Measurements from ENCODE around the gene HOXB6.

HOXB6 gene

GRCh38 chr17:48642059-48642842 lies 37.5 kb upstream of the HOXB6 start:
- Histone ChIP-seq H3K4me3 (ENCODE audit: low read depth in 1 of 2, low read length in 2 of 2) (no peak overlapping the region), H3K36me3 (ENCODE audit: control insufficient read depth in 1 of 2, insufficient read depth in 2 of 2, low read length in 2 of 2) (no peaks in the 10 kb centered on the region), H3K27me3 (ENCODE audit: low read depth, low read length) (peaks cover 86% of the 10 kb centered on the region), H3K27ac (ENCODE audit: low read length) (no peak overlapping the region), H3K9me3 (ENCODE audit: control insufficient read depth in 1 of 2, low read length in 2 of 2) (no peaks in the 10 kb centered on the region), H3K4me1 (ENCODE audit: control insufficient read depth in 1 of 2, insufficient read depth in 2 of 2, low read length in 2 of 2) (peaks cover 0 to 18% of the 10 kb centered on the region in 2 donors)

GRCh38 chr17:48641541-48642058 lies 36.8 kb upstream of the HOXB6 start:
- H3K27me3 ChIP-seq (ENCODE audit: low read depth, low read length) = peaks cover 88% of the 10 kb centered on the region

GRCh38 chr17:48640858-48641180 lies 36.0 kb upstream of the HOXB6 start:
- no peak overlapping the region for H3K4me3 ChIP-seq (ENCODE audit: low read depth in 1 of 2, low read length in 2 of 2)
- H3K27ac ChIP-seq (ENCODE audit: low read length) = no peak overlapping the region
- peaks cover 0 to 4% of the 10 kb centered on the region in 2 donors for H3K4me1 ChIP-seq (ENCODE audit: control insufficient read depth in 1 of 2, insufficient read depth in 2 of 2, low read length in 2 of 2)
- H3K27me3 ChIP-seq (ENCODE audit: low read depth, low read length) = peaks cover 87% of the 10 kb centered on the region
- no peaks in the 10 kb centered on the region for H3K36me3 ChIP-seq (ENCODE audit: control insufficient read depth in 1 of 2, insufficient read depth in 2 of 2, low read length in 2 of 2)
- no peaks in the 10 kb centered on the region for H3K9me3 ChIP-seq (ENCODE audit: control insufficient read depth in 1 of 2, low read length in 2 of 2)

More at GRCh38 chr17:48641541-48642058, 36.8 kb upstream of the HOXB6 start:
- H3K36me3 ChIP-seq (ENCODE audit: control insufficient read depth in 1 of 2, insufficient read depth in 2 of 2, low read length in 2 of 2) = no peaks in the 10 kb centered on the region
- no peaks in the 10 kb centered on the region for H3K9me3 ChIP-seq (ENCODE audit: control insufficient read depth in 1 of 2, low read length in 2 of 2)
- no peak overlapping the region for H3K27ac ChIP-seq (ENCODE audit: low read length)
- H3K4me1 ChIP-seq (ENCODE audit: control insufficient read depth in 1 of 2, insufficient read depth in 2 of 2, low read length in 2 of 2) = peaks cover 0 to 11% of the 10 kb centered on the region in 2 donors
- no peak overlapping the region for H3K4me3 ChIP-seq (ENCODE audit: low read depth in 1 of 2, low read length in 2 of 2)

- Histone ChIP-seq H3K27me3 (ENCODE audit: low read depth, low read length) (peaks cover 87% of the 10 kb centered on the region), H3K9me3 (ENCODE audit: control insufficient read depth in 1 of 2, low read length in 2 of 2) (no peaks in the 10 kb centered on the region), H3K27ac (ENCODE audit: low read length) (no peak overlapping the region), H3K4me1 (ENCODE audit: control insufficient read depth in 1 of 2, insufficient read depth in 2 of 2, low read length in 2 of 2) (peaks cover 0 to 4% of the 10 kb centered on the region in 2 donors), H3K36me3 (ENCODE audit: control insufficient read depth in 1 of 2, insufficient read depth in 2 of 2, low read length in 2 of 2) (no peaks in the 10 kb centered on the region), H3K4me3 (ENCODE audit: low read depth in 1 of 2, low read length in 2 of 2) (no peak overlapping the region)
Measured at GRCh38 chr17:48639982-48640857, 35.4 kb upstream of the HOXB6 start.

GRCh38 chr17:48639136-48639535 lies 34.4 kb upstream of the HOXB6 start:
- Histone ChIP-seq H3K27me3 (ENCODE audit: low read depth, low read length) (peaks cover 87% of the 10 kb centered on the region), H3K4me1 (ENCODE audit: control insufficient read depth in 1 of 2, insufficient read depth in 2 of 2, low read length in 2 of 2) (peaks cover 0 to 4% of the 10 kb centered on the region in 2 donors), H3K36me3 (ENCODE audit: control insufficient read depth in 1 of 2, insufficient read depth in 2 of 2, low read length in 2 of 2) (no peaks in the 10 kb centered on the region), H3K9me3 (ENCODE audit: control insufficient read depth in 1 of 2, low read length in 2 of 2) (no peaks in the 10 kb centered on the region), H3K27ac (ENCODE audit: low read length) (no peak overlapping the region), H3K4me3 (ENCODE audit: low read depth in 1 of 2, low read length in 2 of 2) (no peak overlapping the region)

GRCh38 chr17:48637323-48638260 lies 32.8 kb upstream of the HOXB6 start:
- H3K36me3 ChIP-seq (ENCODE audit: control insufficient read depth in 1 of 2, insufficient read depth in 2 of 2, low read length in 2 of 2) = no peaks in the 10 kb centered on the region
- no peak overlapping the region for H3K27ac ChIP-seq (ENCODE audit: low read length)
- peaks cover 88% of the 10 kb centered on the region for H3K27me3 ChIP-seq (ENCODE audit: low read depth, low read length)
- peaks cover 0 to 4% of the 10 kb centered on the region in 2 donors for H3K4me1 ChIP-seq (ENCODE audit: control insufficient read depth in 1 of 2, insufficient read depth in 2 of 2, low read length in 2 of 2)
- no peaks in the 10 kb centered on the region for H3K9me3 ChIP-seq (ENCODE audit: control insufficient read depth in 1 of 2, low read length in 2 of 2)
- no peak overlapping the region for H3K4me3 ChIP-seq (ENCODE audit: low read depth in 1 of 2, low read length in 2 of 2)

- Histone ChIP-seq H3K9me3 (ENCODE audit: control insufficient read depth in 1 of 2, low read length in 2 of 2) (no peaks in the 10 kb centered on the region), H3K4me1 (ENCODE audit: control insufficient read depth in 1 of 2, insufficient read depth in 2 of 2, low read length in 2 of 2) (no peaks in the 10 kb centered on the region), H3K27ac (ENCODE audit: low read length) (no peak overlapping the region), H3K27me3 (ENCODE audit: low read depth, low read length) (peaks cover 89% of the 10 kb centered on the region), H3K4me3 (ENCODE audit: low read depth in 1 of 2, low read length in 2 of 2) (no peak overlapping the region), H3K36me3 (ENCODE audit: control insufficient read depth in 1 of 2, insufficient read depth in 2 of 2, low read length in 2 of 2) (no peaks in the 10 kb centered on the region)
Measured at GRCh38 chr17:48636177-48637018, 31.6 kb upstream of the HOXB6 start.

- no peaks in the 10 kb centered on the region for H3K4me1 ChIP-seq (ENCODE audit: control insufficient read depth in 1 of 2, insufficient read depth in 2 of 2, low read length in 2 of 2)
- peaks cover 97% of the 10 kb centered on the region for H3K27me3 ChIP-seq (ENCODE audit: low read depth, low read length)
- H3K4me3 ChIP-seq (ENCODE audit: low read depth in 1 of 2, low read length in 2 of 2) = no peak overlapping the region
- no peaks in the 10 kb centered on the region for H3K9me3 ChIP-seq (ENCODE audit: control insufficient read depth in 1 of 2, low read length in 2 of 2)
- no peaks in the 10 kb centered on the region for H3K36me3 ChIP-seq (ENCODE audit: control insufficient read depth in 1 of 2, insufficient read depth in 2 of 2, low read length in 2 of 2)
- H3K27ac ChIP-seq (ENCODE audit: low read length) = no peak overlapping the region
Measured at GRCh38 chr17:48634493-48635208, 29.9 kb upstream of the HOXB6 start.

- no peak overlapping the region for H3K4me3 ChIP-seq (ENCODE audit: low read depth in 1 of 2, low read length in 2 of 2)
- no peak overlapping the region for H3K27ac ChIP-seq (ENCODE audit: low read length)
- no peaks in the 10 kb centered on the region for H3K9me3 ChIP-seq (ENCODE audit: control insufficient read depth in 1 of 2, low read length in 2 of 2)
- H3K27me3 ChIP-seq (ENCODE audit: low read depth, low read length) = peaks cover 98% of the 10 kb centered on the region
- no peaks in the 10 kb centered on the region for H3K4me1 ChIP-seq (ENCODE audit: control insufficient read depth in 1 of 2, insufficient read depth in 2 of 2, low read length in 2 of 2)
- no peaks in the 10 kb centered on the region for H3K36me3 ChIP-seq (ENCODE audit: control insufficient read depth in 1 of 2, insufficient read depth in 2 of 2, low read length in 2 of 2)
Measured at GRCh38 chr17:48633266-48633677, 28.5 kb upstream of the HOXB6 start.
